ENCODE data around the gene NKD1. TPM values are rescaled to one million over a fixed set of nuclear protein-coding genes. Genes with fewer than 3 reads are reported as not detected.

NKD1 gene
- total and polyA plus RNA-seq, 7 donors = 0.04 to 0.45 (median 0.22) TPM

DNA sequence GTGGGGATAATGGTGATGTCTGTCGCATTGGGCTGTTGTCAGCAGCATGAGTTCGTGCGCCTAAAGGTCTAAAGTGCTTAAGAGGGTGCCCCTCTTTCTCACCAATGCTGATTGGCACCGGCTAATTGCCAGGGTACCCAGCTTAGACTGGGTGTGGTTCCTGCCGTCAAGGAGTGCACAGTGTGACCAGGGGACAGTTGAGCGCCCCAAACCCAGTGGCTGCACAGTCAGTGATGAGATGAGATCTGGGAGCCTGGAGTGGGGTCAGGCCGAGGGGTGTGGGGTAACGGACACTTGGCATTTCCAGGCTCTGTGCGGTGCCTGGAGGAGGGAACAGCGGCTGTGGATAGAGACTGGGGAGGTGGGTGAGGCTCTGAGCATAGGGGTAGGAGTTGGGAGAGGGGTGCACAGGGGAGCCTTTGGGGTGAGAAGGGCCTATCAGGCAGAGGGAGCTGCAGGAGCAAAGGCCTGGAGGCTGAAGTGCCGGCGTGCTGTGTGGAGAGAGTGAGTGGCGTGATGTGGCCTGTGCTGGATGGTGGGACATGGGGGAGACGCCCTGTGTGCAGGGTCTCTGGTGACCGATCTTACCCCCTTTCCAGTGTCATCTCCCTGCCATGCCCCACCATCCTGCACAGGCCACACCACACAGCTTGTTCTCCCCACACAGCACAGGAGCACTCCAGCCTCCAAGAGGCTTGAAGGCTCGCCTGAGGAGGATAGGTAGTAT is 74.6 kb downstream of the NKD1 start:
- no peak overlapping the region for H3K4me3 ChIP-seq
- WGBS, 3 donors = 95 to 98% (median 95%) methylated on average over 16 of the region's 16 CpGs
- no peaks in the 10 kb centered on the region for H3K27me3 ChIP-seq (ENCODE audit: insufficient read depth in 3 of 3, low read length in 2 of 3)
- DNase-seq (no peak), ATAC-seq (no peak)
- no peaks in the 10 kb centered on the region for H3K9me3 ChIP-seq
- TF ChIP-seq, protein P1, sequence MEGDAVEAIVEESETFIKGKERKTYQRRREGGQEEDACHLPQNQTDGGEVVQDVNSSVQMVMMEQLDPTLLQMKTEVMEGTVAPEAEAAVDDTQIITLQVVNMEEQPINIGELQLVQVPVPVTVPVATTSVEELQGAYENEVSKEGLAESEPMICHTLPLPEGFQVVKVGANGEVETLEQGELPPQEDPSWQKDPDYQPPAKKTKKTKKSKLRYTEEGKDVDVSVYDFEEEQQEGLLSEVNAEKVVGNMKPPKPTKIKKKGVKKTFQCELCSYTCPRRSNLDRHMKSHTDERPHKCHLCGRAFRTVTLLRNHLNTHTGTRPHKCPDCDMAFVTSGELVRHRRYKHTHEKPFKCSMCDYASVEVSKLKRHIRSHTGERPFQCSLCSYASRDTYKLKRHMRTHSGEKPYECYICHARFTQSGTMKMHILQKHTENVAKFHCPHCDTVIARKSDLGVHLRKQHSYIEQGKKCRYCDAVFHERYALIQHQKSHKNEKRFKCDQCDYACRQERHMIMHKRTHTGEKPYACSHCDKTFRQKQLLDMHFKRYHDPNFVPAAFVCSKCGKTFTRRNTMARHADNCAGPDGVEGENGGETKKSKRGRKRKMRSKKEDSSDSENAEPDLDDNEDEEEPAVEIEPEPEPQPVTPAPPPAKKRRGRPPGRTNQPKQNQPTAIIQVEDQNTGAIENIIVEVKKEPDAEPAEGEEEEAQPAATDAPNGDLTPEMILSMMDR (IDR thresholded peaks at IDR 0.05) = no peak
- no peak overlapping the region for H3K27ac ChIP-seq
- H3K36me3 ChIP-seq (ENCODE audit: insufficient read depth in 1 of 2, low read depth in 1 of 2) = no peaks in the 10 kb centered on the region
- intact Hi-C loops (cut with DNase I) = no loop called here
- H3K4me1 ChIP-seq = peaks cover 6% of the 10 kb centered on the region

DNA sequence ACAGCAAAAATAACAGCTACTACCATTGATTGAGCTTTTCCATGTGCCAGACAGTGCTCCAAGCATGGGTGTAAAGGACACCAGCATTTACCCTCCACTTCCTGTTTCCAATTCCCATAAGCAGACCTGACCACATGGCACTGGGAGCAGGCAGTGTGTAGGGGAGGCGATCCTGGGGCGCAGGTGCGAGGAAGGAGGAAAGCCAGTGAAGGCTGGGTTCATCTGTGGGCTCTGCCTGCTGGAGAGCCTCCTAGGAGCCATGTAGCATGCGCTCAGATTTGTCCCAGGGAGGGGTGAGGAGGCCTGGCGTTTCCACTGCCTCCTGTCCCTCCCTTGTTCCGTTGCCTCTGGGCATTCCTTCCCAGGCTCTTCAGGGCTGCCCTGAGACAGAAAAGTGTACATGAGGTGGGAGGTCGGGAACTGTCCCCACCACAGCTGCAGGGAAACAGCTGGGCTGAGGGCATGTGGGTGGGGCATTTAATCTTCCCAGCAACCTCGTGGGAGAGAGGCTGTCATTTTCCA is 76.3 kb downstream of the NKD1 start:
- Histone ChIP-seq H3K4me3 (no peak overlapping the region), H3K27ac (no peak overlapping the region), H3K36me3 (ENCODE audit: insufficient read depth in 1 of 2, low read depth in 1 of 2) (no peaks in the 10 kb centered on the region), H3K27me3 (ENCODE audit: insufficient read depth in 3 of 3, low read length in 2 of 3) (no peaks in the 10 kb centered on the region), H3K9me3 (no peaks in the 10 kb centered on the region), H3K4me1 (peaks cover 6% of the 10 kb centered on the region)
- intact Hi-C loops (cut with DNase I) = no loop called here
- no peak for DNase-seq
- TF ChIP-seq, protein P1 (IDR thresholded peaks at IDR 0.05) = no peak
- WGBS, 3 donors = 68 to 74% (median 72%) methylated on average over 8 of the region's 8 CpGs
- no peak for ATAC-seq

DNA sequence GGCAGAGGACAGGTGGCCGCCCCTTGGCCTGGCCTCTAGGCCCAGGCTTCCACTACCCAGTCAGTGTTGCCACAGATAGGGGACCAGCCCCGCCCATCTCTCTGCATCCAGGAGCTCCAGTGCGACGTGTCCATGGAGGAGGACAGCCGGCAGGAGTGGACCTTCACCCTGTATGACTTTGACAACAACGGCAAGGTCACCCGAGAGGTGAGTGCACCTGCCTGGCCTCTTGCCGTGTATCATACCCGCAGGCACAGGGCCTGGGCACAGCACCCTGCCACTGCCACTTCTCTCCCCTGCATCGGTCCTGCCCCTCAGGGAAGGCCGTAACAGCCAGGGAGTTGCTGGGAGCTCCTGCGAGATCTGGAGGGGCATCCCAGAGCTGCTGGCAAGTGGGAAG is 77.2 kb downstream of the NKD1 start:
- Histone ChIP-seq H3K9me3 (no peaks in the 10 kb centered on the region), H3K4me1 (peaks cover 6% of the 10 kb centered on the region), H3K27ac (no peak overlapping the region), H3K36me3 (ENCODE audit: insufficient read depth in 1 of 2, low read depth in 1 of 2) (no peaks in the 10 kb centered on the region), H3K4me3 (no peak overlapping the region), H3K27me3 (ENCODE audit: insufficient read depth in 3 of 3, low read length in 2 of 3) (no peaks in the 10 kb centered on the region)
- ATAC-seq = no peak
- 96 to 98% (median 96%) methylated on average over 12 of the region's 12 CpGs for WGBS, 3 donors
- TF ChIP-seq, protein P1 (IDR thresholded peaks at IDR 0.05) = no peak
- intact Hi-C loops (cut with DNase I) = no loop called here
- DNase-seq = no peak

DNA sequence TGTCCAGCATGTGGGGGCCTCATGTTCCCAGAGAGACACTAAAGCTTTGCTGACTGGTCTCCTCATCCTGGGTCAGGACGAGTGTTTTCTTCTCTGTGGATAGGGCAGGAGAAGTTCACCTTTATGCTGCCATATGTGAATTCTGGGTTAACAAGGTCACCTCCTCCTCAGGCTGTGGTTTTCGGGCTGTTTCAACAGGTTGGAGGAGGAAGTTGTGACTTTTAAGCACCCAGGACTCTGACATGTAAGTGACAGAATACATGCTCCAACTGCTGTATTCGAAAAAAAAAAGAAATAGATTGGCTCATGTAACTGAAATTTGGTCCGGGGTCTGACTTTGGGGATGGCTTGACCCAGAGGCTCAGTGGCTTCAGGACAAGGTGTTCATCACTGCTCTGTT is 78.7 kb downstream of the NKD1 start:
- Histone ChIP-seq H3K4me1 (peaks cover 6% of the 10 kb centered on the region), H3K36me3 (ENCODE audit: insufficient read depth in 1 of 2, low read depth in 1 of 2) (no peaks in the 10 kb centered on the region), H3K27ac (no peak overlapping the region), H3K4me3 (no peak overlapping the region), H3K27me3 (ENCODE audit: insufficient read depth in 3 of 3, low read length in 2 of 3) (no peaks in the 10 kb centered on the region), H3K9me3 (no peaks in the 10 kb centered on the region)
- DNase-seq (no peak), ATAC-seq (no peak)
- intact Hi-C loops (cut with DNase I) = no loop called here
- 44 to 66% (median 64%) methylated on average over 4 of the region's 4 CpGs for WGBS, 3 donors
- TF ChIP-seq, protein P1 (IDR thresholded peaks at IDR 0.05) = no peak
